ENCODE data around the gene DRG2. TPM values are rescaled to one million over a fixed set of nuclear protein-coding genes. Genes with fewer than 3 reads are reported as not detected.

Gene DRG2, protein sequence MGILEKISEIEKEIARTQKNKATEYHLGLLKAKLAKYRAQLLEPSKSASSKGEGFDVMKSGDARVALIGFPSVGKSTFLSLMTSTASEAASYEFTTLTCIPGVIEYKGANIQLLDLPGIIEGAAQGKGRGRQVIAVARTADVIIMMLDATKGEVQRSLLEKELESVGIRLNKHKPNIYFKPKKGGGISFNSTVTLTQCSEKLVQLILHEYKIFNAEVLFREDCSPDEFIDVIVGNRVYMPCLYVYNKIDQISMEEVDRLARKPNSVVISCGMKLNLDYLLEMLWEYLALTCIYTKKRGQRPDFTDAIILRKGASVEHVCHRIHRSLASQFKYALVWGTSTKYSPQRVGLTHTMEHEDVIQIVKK
- total RNA-seq, result 40.8 and 41.2 TPM in 2 replicates
- long read RNA-seq, transcript DRG2-201 (13 exons, 1,964 nt), result major isoform, 94 of 116 reads
- long read RNA-seq, partial matches to known transcripts, result 2 of 116 reads
- long read RNA-seq, other reads (novel, unspliced or antisense), result 17 of 116 reads

DNA sequence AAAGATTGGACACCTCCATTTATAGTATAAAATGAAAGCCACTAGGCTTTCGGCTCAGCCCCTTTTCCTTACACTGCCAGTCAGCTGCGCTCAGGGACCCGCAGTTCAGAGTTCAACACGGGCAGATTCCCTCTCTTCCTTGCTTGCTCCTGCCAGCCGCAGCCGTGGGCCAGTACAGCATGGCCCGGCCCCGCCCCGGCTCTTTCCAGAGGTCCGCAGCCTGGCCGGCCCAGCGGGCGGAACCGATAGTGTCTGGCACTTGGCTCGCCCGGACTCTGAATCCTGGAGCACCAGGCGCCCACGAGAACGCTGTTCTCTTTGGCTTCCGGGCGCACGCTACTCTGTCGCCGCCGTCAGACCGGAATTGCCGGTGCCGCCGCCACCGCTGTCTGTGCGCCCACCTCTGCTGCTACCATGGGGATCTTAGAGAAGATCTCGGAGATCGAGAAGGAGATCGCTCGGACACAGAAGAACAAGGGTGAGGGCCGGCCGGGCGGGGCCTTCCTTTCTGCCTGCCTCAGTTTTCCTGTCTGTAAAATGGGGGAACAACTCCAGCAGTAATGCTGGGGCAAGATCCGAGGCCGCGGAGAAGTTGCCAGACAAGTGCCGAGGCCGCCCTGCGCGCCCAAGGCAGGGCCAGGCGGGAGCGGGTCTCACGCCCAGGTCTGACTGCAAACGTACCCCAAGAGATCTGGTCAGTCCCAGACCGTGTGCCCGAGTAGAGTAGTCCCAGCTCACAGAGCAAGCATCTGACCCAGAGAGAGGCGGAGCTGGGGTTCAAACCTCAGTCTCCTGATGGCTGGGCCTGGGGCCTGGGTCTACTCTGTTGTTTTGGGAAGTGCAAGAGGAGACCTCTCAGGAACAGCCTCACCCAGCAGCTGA lies at the start of gene DRG2:
TSS of gene DRG2 (plus strand) at position 339 of the 882 bp plus-strand sequence. CDS start at position 415, 76 bp downstream.
- H3K27ac Mint-ChIP-seq (ENCODE audit: unreplicated experiment), result peak within 1 kb of the TSS; percentile 97
- H3K9me3 Mint-ChIP-seq (ENCODE audit: unreplicated experiment), result no peaks in the 10 kb centered on the region
- TF ChIP-seq CTCF (IDR thresholded peaks at IDR 0.05), result peak; percentile 14
- peak within 1 kb of the TSS; percentile 99 for H3K4me3 Mint-ChIP-seq (ENCODE audit: unreplicated experiment)
- DNase-seq (ENCODE audit: extremely low spot score, unreplicated experiment), result peak; percentile 97
- no peaks in the 10 kb centered on the region for H3K27me3 Mint-ChIP-seq (ENCODE audit: unreplicated experiment)
- peaks cover 7% of the 10 kb centered on the region for H3K36me3 Mint-ChIP-seq (ENCODE audit: unreplicated experiment)
- peaks cover 22% of the 10 kb centered on the region for H3K4me1 Mint-ChIP-seq (ENCODE audit: unreplicated experiment)

DNA sequence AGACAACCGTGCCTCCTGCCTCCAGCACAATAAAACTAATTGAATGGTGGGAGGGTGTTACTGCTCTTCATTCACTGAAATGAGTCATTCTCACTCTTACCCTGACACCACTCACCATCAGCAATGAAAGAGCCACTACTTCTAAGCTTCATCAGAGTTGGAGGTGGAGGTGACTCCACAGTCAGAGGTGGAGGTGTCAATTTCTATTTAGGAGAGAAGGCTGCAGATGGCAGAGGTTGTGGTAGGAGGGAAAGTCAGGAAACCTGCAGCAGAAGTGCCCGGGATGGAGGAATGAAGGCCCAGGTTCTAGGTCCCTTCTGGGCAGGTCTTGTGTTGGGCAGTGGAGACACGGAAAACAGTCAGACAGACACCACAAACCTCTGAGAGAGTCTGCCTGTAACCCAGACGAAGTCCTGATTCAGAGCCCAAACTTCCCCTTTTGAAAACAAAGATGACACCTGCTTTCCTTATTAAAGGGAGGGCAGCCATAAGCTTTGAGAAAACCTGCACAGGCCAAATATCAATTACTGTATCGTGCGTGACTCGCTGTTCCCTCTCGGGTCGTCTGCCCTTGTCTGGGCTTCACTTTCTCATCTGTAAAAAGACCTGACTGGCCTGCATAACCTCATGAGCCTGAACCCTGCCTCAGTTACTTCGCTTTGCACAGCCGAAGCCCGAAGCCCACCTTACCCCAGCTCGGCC lies 49.4 kb upstream of the DRG2 start:
- TF ChIP-seq CTCF (IDR thresholded peaks at IDR 0.05), result no peak
- H3K4me1 Mint-ChIP-seq (ENCODE audit: unreplicated experiment), result peaks cover 40% of the 10 kb centered on the region
- no peaks in the 10 kb centered on the region for H3K27me3 Mint-ChIP-seq (ENCODE audit: unreplicated experiment)
- H3K9me3 Mint-ChIP-seq (ENCODE audit: unreplicated experiment), result no peaks in the 10 kb centered on the region
- H3K36me3 Mint-ChIP-seq (ENCODE audit: unreplicated experiment), result no peaks in the 10 kb centered on the region
- DNase-seq (ENCODE audit: extremely low spot score, unreplicated experiment), result no peak
- peak overlapping the region; percentile 91 for H3K4me3 Mint-ChIP-seq (ENCODE audit: unreplicated experiment)
- H3K27ac Mint-ChIP-seq (ENCODE audit: unreplicated experiment), result peak overlapping the region; percentile 80

- peaks cover 40% of the 10 kb centered on the region for H3K4me1 Mint-ChIP-seq (ENCODE audit: unreplicated experiment)
- peak within 1 kb of the TSS; percentile 80 for H3K27ac Mint-ChIP-seq (ENCODE audit: unreplicated experiment)
- DNase-seq (ENCODE audit: extremely low spot score, unreplicated experiment), result peak; percentile 100
- H3K36me3 Mint-ChIP-seq (ENCODE audit: unreplicated experiment), result no peaks in the 10 kb centered on the region
- no peaks in the 10 kb centered on the region for H3K27me3 Mint-ChIP-seq (ENCODE audit: unreplicated experiment)
- H3K9me3 Mint-ChIP-seq (ENCODE audit: unreplicated experiment), result no peaks in the 10 kb centered on the region
- H3K4me3 Mint-ChIP-seq (ENCODE audit: unreplicated experiment), result peak within 1 kb of the TSS; percentile 91
- peak; percentile 13 for TF ChIP-seq CTCF (IDR thresholded peaks at IDR 0.05)
Observed at GRCh38 chr17:18038861-18039534, 48.8 kb upstream of the DRG2 start, which contains the start of the genes ATPAF2 and GID4. ATPAF2 (minus strand) TSS chr17:18039168; CDS start chr17:18039013, 155 bp downstream. GID4 (plus strand) TSS chr17:18039408; CDS start chr17:18039465, 57 bp downstream.

DNA sequence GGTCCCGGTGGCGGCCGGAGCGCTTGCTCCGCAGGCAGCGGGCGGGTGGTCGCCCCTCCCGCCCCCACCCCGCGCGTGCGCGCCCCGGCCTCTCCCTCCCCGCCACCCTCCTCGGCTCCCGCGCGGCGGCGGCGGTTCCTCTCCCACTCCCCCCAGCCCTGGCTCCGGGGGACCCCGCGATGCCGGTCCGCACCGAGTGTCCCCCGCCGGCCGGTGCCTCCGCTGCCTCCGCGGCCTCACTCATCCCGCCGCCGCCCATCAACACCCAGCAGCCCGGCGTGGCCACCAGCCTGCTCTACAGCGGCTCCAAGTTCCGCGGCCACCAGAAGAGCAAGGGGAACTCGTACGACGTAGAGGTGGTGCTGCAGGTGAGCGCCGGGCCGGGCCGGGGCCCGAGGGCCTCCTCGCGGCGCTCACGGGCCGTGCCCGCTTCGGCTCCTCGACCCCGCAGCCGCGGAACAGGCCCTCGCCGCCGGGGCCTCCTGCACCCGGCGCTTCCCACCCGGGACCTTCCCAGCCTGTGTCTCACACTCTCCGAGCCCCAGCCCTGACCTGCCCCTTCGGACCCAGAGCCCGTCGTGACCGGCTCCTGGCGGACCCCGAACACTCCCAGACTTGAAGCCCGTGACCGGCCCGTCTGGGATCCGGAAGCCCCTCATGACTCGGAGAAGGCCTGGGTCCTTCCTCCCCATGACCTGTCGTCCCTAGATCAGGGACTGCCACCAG lies 48.0 kb upstream of the DRG2 start:
- DNase-seq (ENCODE audit: extremely low spot score, unreplicated experiment), result no peak
- H3K4me1 Mint-ChIP-seq (ENCODE audit: unreplicated experiment), result peaks cover 40% of the 10 kb centered on the region
- no peak for TF ChIP-seq CTCF (IDR thresholded peaks at IDR 0.05)
- H3K27ac Mint-ChIP-seq (ENCODE audit: unreplicated experiment), result peak overlapping the region; percentile 80
- H3K36me3 Mint-ChIP-seq (ENCODE audit: unreplicated experiment), result no peaks in the 10 kb centered on the region
- peak overlapping the region; percentile 91 for H3K4me3 Mint-ChIP-seq (ENCODE audit: unreplicated experiment)
- no peaks in the 10 kb centered on the region for H3K9me3 Mint-ChIP-seq (ENCODE audit: unreplicated experiment)
- no peaks in the 10 kb centered on the region for H3K27me3 Mint-ChIP-seq (ENCODE audit: unreplicated experiment)

All from osteocyte (in vitro differentiated cells).